ENCODE measurements around the gene SSBP4.
"Not testable (repeated sequence)": the region's sequence is repeated elsewhere in the genome, so short reads cannot be mapped to it uniquely, and the experiment has no call there.

Gene SSBP4

GRCh38 chr19:18419195-18419698 lies at the start of gene SSBP4:
TSS of gene SSBP4 (plus strand) at chr19:18419398. CDS start at chr19:18419649, 251 bp downstream.
- in situ Hi-C loops (cut with MboI; ENCODE audit: low sequenced_read_pairs, unreplicated experiment): no loop called here
- peak; percentile 58 for TF ChIP-seq CTCF (IDR thresholded peaks at IDR 0.05; ENCODE audit: borderline replicate concordance, control extremely low read depth, extremely low read depth, insufficient read depth, missing control alignments)
- DNase-seq (ENCODE audit: low spot score): peak; percentile 92

- TF ChIP-seq CTCF (IDR thresholded peaks at IDR 0.05; ENCODE audit: borderline replicate concordance, control extremely low read depth, extremely low read depth, insufficient read depth, missing control alignments): no peak
- in situ Hi-C loops (cut with MboI; ENCODE audit: low sequenced_read_pairs, unreplicated experiment): no loop called here
- no peak for DNase-seq (ENCODE audit: low spot score)
These were observed 45.7 kb upstream of the SSBP4 start for GRCh38 chr19:18373407-18373891.

- in situ Hi-C loops (cut with MboI; ENCODE audit: low sequenced_read_pairs, unreplicated experiment): no loop called here
- peak; percentile 95 for DNase-seq (ENCODE audit: low spot score)
- TF ChIP-seq CTCF (IDR thresholded peaks at IDR 0.05; ENCODE audit: borderline replicate concordance, control extremely low read depth, extremely low read depth, insufficient read depth, missing control alignments): no peak
These were observed 45.1 kb upstream of the SSBP4 start for GRCh38 chr19:18373892-18374629.

- TF ChIP-seq CTCF (IDR thresholded peaks at IDR 0.05; ENCODE audit: borderline replicate concordance, control extremely low read depth, extremely low read depth, insufficient read depth, missing control alignments): no peak
- in situ Hi-C loops (cut with MboI; ENCODE audit: low sequenced_read_pairs, unreplicated experiment): no loop called here
- DNase-seq (ENCODE audit: low spot score): no peak
These were observed 42.2 kb upstream of the SSBP4 start for GRCh38 chr19:18377026-18377425.

GRCh38 chr19:18379803-18380747 lies 39.1 kb upstream of the SSBP4 start:
- in situ Hi-C loops (cut with MboI; ENCODE audit: low sequenced_read_pairs, unreplicated experiment): no loop called here
- no peak for TF ChIP-seq CTCF (IDR thresholded peaks at IDR 0.05; ENCODE audit: borderline replicate concordance, control extremely low read depth, extremely low read depth, insufficient read depth, missing control alignments)
- no peak for DNase-seq (ENCODE audit: low spot score)

GRCh38 chr19:18380843-18381242 lies 38.4 kb upstream of the SSBP4 start:
- DNase-seq (ENCODE audit: low spot score): no peak
- in situ Hi-C loops (cut with MboI; ENCODE audit: low sequenced_read_pairs, unreplicated experiment): no loop called here
- no peak for TF ChIP-seq CTCF (IDR thresholded peaks at IDR 0.05; ENCODE audit: borderline replicate concordance, control extremely low read depth, extremely low read depth, insufficient read depth, missing control alignments)

GRCh38 chr19:18383622-18384021 lies 35.6 kb upstream of the SSBP4 start:
- DNase-seq (ENCODE audit: low spot score); in situ Hi-C loops (cut with MboI; ENCODE audit: low sequenced_read_pairs, unreplicated experiment): not testable (repeated sequence)

All from GM13976 (cell line).